HG03457 (cell line): Measurements from ENCODE around the gene INPP4B.

ENCODE experiments used
- ATAC-seq: cut with Tn5 transposase; IDR thresholded peaks from one replicate; pipeline ENCODE4 v1.9.1; 2021; ENCODE audit warnings: moderate number of reproducible peaks; ENCODE audit not compliant: unreplicated experiment

INPP4B gene

GRCh38 chr4:142316025-142316424 is 530.1 kb downstream of the INPP4B start:
- no peak for ATAC-seq

GRCh38 chr4:142314686-142315085 is 531.4 kb downstream of the INPP4B start:
- no peak for ATAC-seq

GRCh38 chr4:142314247-142314646 is 531.9 kb downstream of the INPP4B start:
- no peak for ATAC-seq

GRCh38 chr4:142312391-142312790 is 533.7 kb downstream of the INPP4B start:
- no peak for ATAC-seq

GRCh38 chr4:142311916-142312315 is 534.2 kb downstream of the INPP4B start:
- no peak for ATAC-seq

GRCh38 chr4:142309772-142310171 is 536.3 kb downstream of the INPP4B start:
- no peak for ATAC-seq

- no peak for ATAC-seq
These were observed 538.2 kb downstream of the INPP4B start for GRCh38 chr4:142307857-142308256.

- ATAC-seq = no peak
These were observed 548.8 kb downstream of the INPP4B start for GRCh38 chr4:142297313-142297712.

GRCh38 chr4:142293536-142293935 is 552.6 kb downstream of the INPP4B start:
- ATAC-seq = no peak

- ATAC-seq = no peak
These were observed 553.9 kb downstream of the INPP4B start for GRCh38 chr4:142292231-142292630.

GRCh38 chr4:142291299-142292050 is 554.6 kb downstream of the INPP4B start:
- no peak for ATAC-seq

GRCh38 chr4:142287371-142287770 is 558.7 kb downstream of the INPP4B start:
- no peak for ATAC-seq

GRCh38 chr4:142285222-142285583 is 560.9 kb downstream of the INPP4B start:
- no peak for ATAC-seq

GRCh38 chr4:142284402-142285221 is 561.5 kb downstream of the INPP4B start:
- no peak for ATAC-seq

- no peak for ATAC-seq
These were observed 563.1 kb downstream of the INPP4B start for GRCh38 chr4:142282870-142283431.

- ATAC-seq = no peak
These were observed 564.1 kb downstream of the INPP4B start for GRCh38 chr4:142281999-142282398.

GRCh38 chr4:142278663-142279062 is 567.4 kb downstream of the INPP4B start:
- no peak for ATAC-seq

- ATAC-seq = no peak
These were observed 567.9 kb downstream of the INPP4B start for GRCh38 chr4:142278171-142278570.

GRCh38 chr4:142274137-142274536 is 572.0 kb downstream of the INPP4B start:
- ATAC-seq = no peak

- ATAC-seq = no peak
These were observed 573.6 kb downstream of the INPP4B start for GRCh38 chr4:142272452-142272851.

GRCh38 chr4:142271832-142272231 is 574.3 kb downstream of the INPP4B start:
- ATAC-seq = no peak

- ATAC-seq = no peak
These were observed 579.0 kb downstream of the INPP4B start for GRCh38 chr4:142267101-142267500.
